A204.1 (cell line): ENCODE measurements around the gene SOX3.

ENCODE experiments used
- FAIRE-seq: peaks from 2 replicates; lab custom pipeline; 2012; peaks lifted over from hg19 to GRCh38; lab: Jason Lieb, UNC

SOX3 gene

GRCh38 chrX:140504371-140505324, at the start of gene SOX3:
SOX3 (minus strand) TSS chrX:140505069; CDS start chrX:140505060, 9 bp downstream.
- no peak for FAIRE-seq

- no peak for FAIRE-seq
Measured at GRCh38 chrX:140548985-140549384, 44.1 kb upstream of the SOX3 start.

GRCh38 chrX:140526171-140526570, 21.3 kb upstream of the SOX3 start:
- FAIRE-seq, result no peak

- FAIRE-seq, result no peak
Measured at GRCh38 chrX:140525448-140525847, 20.6 kb upstream of the SOX3 start.

GRCh38 chrX:140524556-140524955, 19.7 kb upstream of the SOX3 start:
- FAIRE-seq, result no peak

- no peak for FAIRE-seq
Measured at GRCh38 chrX:140521393-140521792, 16.5 kb upstream of the SOX3 start.

- no peak for FAIRE-seq
Measured at GRCh38 chrX:140514554-140514953, 9.7 kb upstream of the SOX3 start.

GRCh38 chrX:140510895-140511295, 6.0 kb upstream of the SOX3 start:
- FAIRE-seq, result no peak

- FAIRE-seq, result no peak
Measured at GRCh38 chrX:140510306-140510676, 5.4 kb upstream of the SOX3 start.

GRCh38 chrX:140509468-140510305, 4.8 kb upstream of the SOX3 start:
- no peak for FAIRE-seq

GRCh38 chrX:140508958-140509357, 4.1 kb upstream of the SOX3 start:
- no peak for FAIRE-seq

- no peak for FAIRE-seq
Measured at GRCh38 chrX:140507982-140508305, 3.1 kb upstream of the SOX3 start.

- no peak for FAIRE-seq
Measured at GRCh38 chrX:140507223-140507981, 2.5 kb upstream of the SOX3 start.

- FAIRE-seq, result no peak
Measured at GRCh38 chrX:140505421-140506337, 810 bp upstream of the SOX3 start.

- no peak for FAIRE-seq
Measured at GRCh38 chrX:140503714-140504351, 1.0 kb downstream of the SOX3 start.

- no peak for FAIRE-seq
Measured at GRCh38 chrX:140503238-140503601, 1.6 kb downstream of the SOX3 start.

GRCh38 chrX:140502491-140503237, 2.2 kb downstream of the SOX3 start:
- FAIRE-seq, result no peak

- FAIRE-seq, result no peak
Measured at GRCh38 chrX:140501940-140502468, 2.9 kb downstream of the SOX3 start.

GRCh38 chrX:140501321-140501720, 3.5 kb downstream of the SOX3 start:
- no peak for FAIRE-seq

- FAIRE-seq, result no peak
Measured at GRCh38 chrX:140500441-140500840, 4.4 kb downstream of the SOX3 start.
